LNCaP clone FGC (cell line): Measurements from ENCODE around the gene RDX.
A peak's percentile ranks its signal among the peaks of the same experiment; 100 is the strongest.

Source experiments
- DNase-seq: peaks from one replicate; pipeline ENCODE4 v3.0.0-alpha.2; 2011; ENCODE audit warnings: low read depth
- H3K4me3 ChIP-seq: 2 replicates; pipeline ENCODE4 v1.5.1; 2011; ENCODE audit warnings: mild to moderate bottlenecking, low read depth, low read length, control low read depth
- TF ChIP-seq, protein P1 (sequence below): IDR thresholded peaks from 2 replicates; pipeline ENCODE4 v1.5.1; 2012; ENCODE audit warnings: mild to moderate bottlenecking; ENCODE audit not compliant: control insufficient read depth, insufficient read depth; ENCODE audit errors: extremely low read depth

The RDX gene

GRCh38 chr11:110296226-110297075 is at the start of gene RDX:
RDX (minus strand) TSS chr11:110296614; CDS start chr11:110279692, 16,922 bp downstream.
- H3K4me3 ChIP-seq: peak within 1 kb of the TSS; percentile 89
- no peak for DNase-seq
- TF ChIP-seq, protein P1, sequence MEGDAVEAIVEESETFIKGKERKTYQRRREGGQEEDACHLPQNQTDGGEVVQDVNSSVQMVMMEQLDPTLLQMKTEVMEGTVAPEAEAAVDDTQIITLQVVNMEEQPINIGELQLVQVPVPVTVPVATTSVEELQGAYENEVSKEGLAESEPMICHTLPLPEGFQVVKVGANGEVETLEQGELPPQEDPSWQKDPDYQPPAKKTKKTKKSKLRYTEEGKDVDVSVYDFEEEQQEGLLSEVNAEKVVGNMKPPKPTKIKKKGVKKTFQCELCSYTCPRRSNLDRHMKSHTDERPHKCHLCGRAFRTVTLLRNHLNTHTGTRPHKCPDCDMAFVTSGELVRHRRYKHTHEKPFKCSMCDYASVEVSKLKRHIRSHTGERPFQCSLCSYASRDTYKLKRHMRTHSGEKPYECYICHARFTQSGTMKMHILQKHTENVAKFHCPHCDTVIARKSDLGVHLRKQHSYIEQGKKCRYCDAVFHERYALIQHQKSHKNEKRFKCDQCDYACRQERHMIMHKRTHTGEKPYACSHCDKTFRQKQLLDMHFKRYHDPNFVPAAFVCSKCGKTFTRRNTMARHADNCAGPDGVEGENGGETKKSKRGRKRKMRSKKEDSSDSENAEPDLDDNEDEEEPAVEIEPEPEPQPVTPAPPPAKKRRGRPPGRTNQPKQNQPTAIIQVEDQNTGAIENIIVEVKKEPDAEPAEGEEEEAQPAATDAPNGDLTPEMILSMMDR: peak; percentile 21; the same call in 1 of the 2 replicates

GRCh38 chr11:110345743-110346142 is 49.3 kb upstream of the RDX start:
- TF ChIP-seq, protein P1: no peak
- H3K4me3 ChIP-seq: no peak overlapping the region
- no peak for DNase-seq

GRCh38 chr11:110340436-110340835 is 44.0 kb upstream of the RDX start:
- H3K4me3 ChIP-seq: no peak overlapping the region
- no peak for DNase-seq
- TF ChIP-seq, protein P1: no peak

GRCh38 chr11:110339456-110340250 is 43.2 kb upstream of the RDX start:
- no peak for DNase-seq
- TF ChIP-seq, protein P1: no peak
- H3K4me3 ChIP-seq: no peak overlapping the region

DNA sequence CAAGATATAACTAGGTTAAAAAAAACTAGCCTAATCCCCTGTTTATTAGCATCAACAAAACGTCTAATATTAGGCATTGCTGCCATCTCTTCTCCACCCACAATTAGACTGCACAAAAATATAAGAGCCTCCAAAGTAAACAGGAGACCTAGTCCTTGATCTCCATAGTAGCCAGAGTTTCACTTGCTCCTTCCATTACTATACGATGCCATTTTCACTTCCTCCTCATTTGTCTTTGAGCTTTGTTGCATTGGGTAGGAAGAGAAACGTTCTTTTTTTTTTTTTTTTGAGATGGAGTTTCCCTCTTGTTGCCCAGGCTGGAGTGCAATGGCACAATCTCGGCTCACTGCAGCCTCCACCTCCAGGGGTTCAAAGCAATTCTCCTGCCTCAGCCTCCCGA is 42.3 kb upstream of the RDX start:
- no peak overlapping the region for H3K4me3 ChIP-seq
- TF ChIP-seq, protein P1: no peak
- no peak for DNase-seq

GRCh38 chr11:110337570-110338193 is 41.3 kb upstream of the RDX start:
- TF ChIP-seq, protein P1: no peak
- DNase-seq: no peak
- H3K4me3 ChIP-seq: no peak overlapping the region
